Prostate gland (tissue), 2 donors: ENCODE data around the gene NOX3.

Experiments
- POLR2A ChIP-seq: fragments of 450-650 bp; IDR thresholded peaks from one replicate; pipeline ENCODE4 v1.6.1; 2016; ENCODE audit warnings: antibody characterized with exemption, mild to moderate bottlenecking
- POLR2AphosphoS5 ChIP-seq: sonication (generic); formaldehyde crosslinking; IDR thresholded peaks from one replicate; pipeline ENCODE4 v1.6.1; 2017; ENCODE audit warnings: antibody characterized with exemption
- TF ChIP-seq, protein P1 (sequence below), 4 experiments: fragments of 200-600 bp in 2 of 4; fragments of 450-650 bp in 2 of 4; sonication (generic) in 2 of 4; IDR thresholded peaks; 1 replicate in 3 of 4; 2 replicates in 1 of 4; pipeline ENCODE4 v1.5.1; 2016 to 2019; ENCODE audit warnings: antibody characterized with exemption in 4 of 4, mild to moderate bottlenecking in 2 of 4, moderate library complexity in 2 of 4

GRCh38 chr6:155481215-155481614, 25.6 kb upstream of the NOX3 start:
- TF ChIP-seq, protein P1, sequence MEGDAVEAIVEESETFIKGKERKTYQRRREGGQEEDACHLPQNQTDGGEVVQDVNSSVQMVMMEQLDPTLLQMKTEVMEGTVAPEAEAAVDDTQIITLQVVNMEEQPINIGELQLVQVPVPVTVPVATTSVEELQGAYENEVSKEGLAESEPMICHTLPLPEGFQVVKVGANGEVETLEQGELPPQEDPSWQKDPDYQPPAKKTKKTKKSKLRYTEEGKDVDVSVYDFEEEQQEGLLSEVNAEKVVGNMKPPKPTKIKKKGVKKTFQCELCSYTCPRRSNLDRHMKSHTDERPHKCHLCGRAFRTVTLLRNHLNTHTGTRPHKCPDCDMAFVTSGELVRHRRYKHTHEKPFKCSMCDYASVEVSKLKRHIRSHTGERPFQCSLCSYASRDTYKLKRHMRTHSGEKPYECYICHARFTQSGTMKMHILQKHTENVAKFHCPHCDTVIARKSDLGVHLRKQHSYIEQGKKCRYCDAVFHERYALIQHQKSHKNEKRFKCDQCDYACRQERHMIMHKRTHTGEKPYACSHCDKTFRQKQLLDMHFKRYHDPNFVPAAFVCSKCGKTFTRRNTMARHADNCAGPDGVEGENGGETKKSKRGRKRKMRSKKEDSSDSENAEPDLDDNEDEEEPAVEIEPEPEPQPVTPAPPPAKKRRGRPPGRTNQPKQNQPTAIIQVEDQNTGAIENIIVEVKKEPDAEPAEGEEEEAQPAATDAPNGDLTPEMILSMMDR (IDR thresholded peaks at IDR 0.05) = no peak
- TF ChIP-seq POLR2AphosphoS5 (no peak), POLR2A (no peak)
